GM20431 (cell line): ENCODE measurements around the gene COBLL1.

Experiments used
- in situ Hi-C: fragments of 300-500 bp; cut with MseI, MboI; formaldehyde crosslinking; loops from one replicate; pipeline ENCODE4 v1.15.0; 2020; ENCODE audit warnings: low sequenced_read_pairs; ENCODE audit not compliant: unreplicated experiment

Gene COBLL1

DNA sequence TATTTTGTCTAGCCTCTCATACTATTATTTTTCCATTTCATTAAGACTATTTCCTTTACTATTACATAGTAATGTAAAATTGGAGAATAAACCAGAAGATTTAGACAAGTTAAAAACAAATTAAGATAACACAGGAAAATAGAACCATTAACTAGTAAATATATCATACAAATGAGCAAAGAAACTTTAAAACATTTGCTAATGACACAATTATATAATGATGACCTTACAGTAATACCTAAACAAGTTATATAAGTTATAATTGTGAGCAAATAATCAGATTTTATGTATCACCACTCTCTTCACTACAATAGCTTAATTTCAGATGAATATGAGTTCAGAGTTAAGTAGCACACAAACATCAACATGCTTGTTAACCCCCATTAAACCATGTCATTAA, 147.8 kb downstream of the COBLL1 start:
- in situ Hi-C loops: no loop called here

DNA sequence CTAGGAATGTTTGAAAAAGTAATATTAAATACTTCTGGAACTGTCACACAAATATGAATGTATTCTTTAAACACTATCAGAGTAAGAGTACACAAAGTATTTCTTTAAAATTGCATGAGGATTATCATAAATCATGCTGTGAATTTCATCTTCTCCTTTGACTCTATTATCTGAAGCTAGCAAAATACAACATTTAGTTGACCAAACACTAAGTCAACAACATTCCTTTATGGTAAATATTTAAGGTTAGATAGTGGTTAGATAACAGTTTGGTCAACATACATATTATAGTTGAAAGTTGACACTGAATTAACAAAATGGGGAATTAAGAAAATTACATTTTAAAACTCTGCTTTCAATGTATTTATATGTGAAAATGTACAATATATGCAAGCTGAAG, 148.2 kb downstream of the COBLL1 start:
- in situ Hi-C loops: no loop called here

DNA sequence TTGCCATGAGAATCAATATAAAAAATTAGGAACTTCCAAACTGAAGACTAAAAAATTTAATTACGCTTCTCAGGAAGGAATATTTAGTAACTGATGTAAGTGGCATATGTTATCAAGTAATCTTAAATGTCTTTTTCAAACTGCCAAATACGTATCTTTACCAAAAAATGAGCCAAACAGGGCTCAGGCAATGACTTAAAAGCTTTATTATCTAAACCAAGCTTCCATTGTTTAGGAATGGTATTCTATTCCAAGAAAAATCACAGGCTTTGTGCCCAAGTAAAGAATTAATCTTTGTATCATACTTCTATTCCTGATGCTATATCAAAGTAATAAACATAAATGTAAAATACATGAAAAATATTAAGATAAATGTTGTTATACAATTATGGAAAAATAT, 148.7 kb downstream of the COBLL1 start:
- in situ Hi-C loops: no loop called here

DNA sequence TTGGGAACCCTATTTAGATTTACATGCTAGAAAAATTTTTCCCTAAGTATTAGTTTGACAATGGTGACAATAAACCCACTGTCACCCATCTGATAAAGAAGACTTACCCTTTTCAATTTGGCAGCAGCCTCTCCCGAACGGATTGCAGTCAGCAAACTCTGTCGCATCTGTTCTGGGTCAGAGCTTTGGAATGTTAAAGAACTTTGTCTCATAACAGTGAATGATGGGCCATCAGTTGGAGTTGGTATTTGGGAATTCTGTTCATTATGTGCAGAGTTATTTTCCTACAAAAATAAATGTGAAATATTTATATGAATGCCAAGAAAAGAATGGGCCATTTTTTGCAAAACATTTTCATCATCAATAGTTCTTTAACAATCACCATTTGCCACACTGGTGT, 149.5 kb downstream of the COBLL1 start:
- in situ Hi-C loops: no loop called here

DNA sequence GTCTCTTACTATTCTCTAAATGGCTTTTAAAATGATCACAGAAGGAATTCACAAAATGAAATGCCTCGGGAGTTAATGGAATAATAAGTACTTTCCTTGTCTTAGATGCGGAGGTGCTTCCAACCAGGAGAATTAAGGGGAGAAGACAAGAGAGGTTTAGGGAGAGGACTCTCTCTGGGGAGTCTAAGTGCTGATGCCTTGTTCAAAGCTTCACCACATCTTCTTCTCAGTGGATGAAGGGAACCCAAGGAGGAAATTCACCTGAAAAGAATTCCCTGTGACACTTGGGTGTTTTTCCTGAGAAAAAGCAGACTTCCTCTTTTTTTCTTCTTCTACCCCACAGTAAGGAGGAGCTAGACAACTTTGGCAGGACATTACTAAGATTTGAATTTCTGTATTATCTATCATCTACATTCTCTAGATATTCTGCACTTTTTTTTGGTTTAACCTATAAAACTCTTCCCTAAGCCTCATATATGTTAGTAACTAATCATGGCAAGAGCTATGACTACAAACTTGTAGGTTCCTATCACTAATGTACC, 150.2 kb downstream of the COBLL1 start:
- in situ Hi-C loops: no loop called here

DNA sequence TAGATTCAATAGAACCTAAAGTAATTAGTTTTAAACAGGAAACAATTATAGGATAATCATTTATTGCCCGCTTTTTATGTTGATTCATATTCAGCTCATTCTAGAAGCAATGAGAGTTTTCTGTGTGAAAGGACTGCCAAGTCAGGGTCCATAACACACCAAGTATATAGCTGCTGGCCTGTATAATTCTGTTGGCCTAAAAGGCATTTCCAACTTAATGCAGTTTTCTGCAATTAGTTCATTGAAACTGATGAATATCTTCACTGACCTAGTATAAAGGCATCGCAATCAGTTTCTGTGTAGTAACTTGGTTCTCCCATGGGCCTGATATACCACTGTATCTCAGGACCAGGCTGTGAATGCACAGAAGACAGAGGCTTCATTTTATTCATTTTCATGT, 151.3 kb downstream of the COBLL1 start:
- in situ Hi-C loops: no loop called here

DNA sequence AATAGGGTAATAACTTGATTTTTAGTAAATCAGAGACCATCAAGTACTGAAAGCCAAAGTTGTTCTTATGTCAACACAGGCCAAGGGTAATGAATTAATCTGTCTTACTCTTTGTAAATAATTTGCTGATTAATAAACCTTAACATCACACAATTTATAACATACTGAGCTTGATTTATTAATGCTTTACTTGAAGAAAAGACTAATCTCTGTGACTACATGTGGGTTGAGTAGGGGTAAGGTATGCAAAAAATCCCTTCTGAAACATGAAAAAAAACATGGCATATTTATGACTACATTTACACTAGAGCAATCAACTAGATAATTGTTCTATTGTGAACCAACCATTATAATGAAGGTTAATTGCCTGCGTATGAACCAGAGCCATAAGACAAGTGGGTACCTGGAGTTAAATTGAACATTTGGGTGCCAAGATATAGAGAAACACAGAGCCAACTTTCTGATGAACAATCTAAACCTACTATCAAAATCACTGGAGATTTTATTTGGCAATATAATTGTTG, 152.7 kb downstream of the COBLL1 start:
- in situ Hi-C loops: no loop called here

DNA sequence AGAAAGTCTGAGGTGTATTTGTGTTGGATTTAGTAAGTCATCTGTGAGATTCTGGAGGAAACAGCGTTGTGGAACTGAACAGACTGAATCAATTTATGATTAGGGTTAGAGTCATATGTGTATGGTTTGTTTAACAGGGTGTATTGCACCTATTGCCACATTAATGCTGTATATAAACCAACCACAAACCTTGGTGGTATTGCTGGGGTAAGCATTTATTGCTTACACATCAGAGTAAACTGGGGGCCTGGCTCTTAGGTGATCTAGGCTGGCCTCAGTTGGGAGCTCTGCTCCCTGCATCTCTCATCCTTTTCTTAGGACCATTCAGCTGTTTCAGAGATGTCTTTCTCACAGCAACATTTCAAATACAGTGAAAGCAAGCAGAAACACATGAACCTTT, 160.6 kb downstream of the COBLL1 start:
- in situ Hi-C loops: no loop called here

DNA sequence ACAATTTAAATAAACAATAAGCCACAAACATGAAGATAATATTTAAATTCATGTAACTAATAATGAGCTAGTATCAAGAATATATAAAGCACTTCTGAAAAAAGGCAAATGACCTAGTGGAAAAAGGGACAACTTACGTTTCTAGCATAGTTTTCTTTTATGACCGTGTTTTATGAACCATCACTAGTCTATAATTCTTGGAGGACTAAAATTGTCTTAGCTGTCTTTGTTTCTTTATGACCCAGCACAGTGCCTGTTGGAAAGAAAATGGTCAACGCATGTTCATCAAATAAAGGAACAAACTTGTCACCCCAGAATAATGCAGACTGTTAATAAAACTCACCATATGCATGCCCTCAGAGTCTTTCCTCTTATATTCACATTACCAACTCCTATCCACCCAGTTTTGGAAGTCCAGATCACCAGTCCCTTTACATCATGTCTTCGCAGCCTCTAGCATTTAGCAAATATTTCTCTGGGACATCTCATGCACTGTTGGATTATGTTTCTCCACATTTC, 162.9 kb downstream of the COBLL1 start:
- in situ Hi-C loops: no loop called here

DNA sequence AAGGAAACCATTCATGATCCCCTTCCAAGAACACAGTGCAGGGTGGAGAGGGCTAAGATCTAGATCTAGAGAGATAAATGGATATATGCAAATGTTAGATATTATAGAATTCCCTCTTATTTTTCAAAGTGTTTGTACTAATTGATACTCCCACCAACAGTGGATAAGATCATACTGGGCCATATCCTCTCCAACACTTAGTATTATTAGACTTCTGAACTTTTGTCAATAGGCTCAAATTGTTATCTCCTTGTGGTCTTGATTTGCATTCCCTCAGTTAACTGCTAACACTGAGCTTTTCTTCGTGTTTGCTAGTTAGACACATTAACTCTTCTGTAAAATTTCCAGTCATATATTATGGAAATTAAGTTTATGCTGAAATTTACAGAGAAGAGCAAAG, 163.9 kb downstream of the COBLL1 start:
- in situ Hi-C loops: no loop called here

DNA sequence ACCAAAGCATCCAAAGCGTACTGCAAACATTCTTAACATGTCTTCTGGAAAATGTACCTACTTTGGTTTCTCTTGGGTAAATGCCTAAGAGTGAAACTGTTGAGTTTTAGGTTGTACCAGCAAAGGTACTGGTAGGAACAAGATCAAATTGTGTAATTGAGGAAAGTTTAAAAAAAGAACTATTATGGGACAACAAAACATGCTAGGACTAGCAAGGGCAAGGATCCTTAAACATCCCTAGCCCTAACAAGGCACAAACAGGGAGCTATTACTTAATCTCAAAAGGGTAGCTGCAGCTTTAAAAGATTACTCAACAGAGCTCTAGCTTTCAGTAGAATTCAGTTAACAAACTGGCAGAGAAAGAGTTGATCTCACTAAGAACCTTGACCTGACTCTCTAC, 164.4 kb downstream of the COBLL1 start:
- in situ Hi-C loops: no loop called here

DNA sequence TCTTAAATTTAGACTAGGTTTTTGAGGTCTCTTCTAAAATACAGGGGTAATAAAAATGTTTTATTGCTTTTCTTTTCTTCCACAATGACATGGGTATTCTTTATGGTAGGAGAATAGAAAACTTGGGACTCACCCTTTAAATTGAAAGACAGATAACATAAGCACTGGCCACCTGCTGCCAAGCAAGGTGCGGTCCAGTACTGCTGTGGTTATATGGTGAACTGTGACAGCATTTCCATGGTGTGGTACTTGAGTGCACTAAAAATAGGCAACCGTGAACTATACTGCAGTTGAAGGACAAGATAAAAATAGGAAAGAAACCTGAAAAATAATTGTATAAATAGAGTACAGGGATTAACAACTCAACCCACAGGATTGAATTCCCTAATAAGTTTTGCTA, 165.9 kb downstream of the COBLL1 start:
- in situ Hi-C loops: no loop called here

DNA sequence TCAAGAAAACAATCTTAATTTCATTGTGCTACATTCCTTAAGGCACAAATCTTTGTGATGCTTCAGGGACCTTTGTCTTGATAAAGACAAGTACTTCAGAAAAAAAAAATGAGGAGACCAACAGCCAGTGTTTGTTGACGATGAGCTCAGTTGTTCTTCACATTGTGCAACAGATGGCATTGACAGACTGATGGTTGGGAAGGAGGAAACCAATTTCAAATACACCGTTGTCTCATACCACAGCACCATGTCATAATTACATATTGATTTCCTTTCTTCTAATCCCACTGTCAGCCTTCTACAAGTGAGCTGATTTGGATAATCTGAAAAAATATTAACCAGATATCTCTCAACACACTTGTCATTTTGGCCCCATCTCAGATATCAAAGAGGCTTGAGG, 166.6 kb downstream of the COBLL1 start:
- in situ Hi-C loops: no loop called here

DNA sequence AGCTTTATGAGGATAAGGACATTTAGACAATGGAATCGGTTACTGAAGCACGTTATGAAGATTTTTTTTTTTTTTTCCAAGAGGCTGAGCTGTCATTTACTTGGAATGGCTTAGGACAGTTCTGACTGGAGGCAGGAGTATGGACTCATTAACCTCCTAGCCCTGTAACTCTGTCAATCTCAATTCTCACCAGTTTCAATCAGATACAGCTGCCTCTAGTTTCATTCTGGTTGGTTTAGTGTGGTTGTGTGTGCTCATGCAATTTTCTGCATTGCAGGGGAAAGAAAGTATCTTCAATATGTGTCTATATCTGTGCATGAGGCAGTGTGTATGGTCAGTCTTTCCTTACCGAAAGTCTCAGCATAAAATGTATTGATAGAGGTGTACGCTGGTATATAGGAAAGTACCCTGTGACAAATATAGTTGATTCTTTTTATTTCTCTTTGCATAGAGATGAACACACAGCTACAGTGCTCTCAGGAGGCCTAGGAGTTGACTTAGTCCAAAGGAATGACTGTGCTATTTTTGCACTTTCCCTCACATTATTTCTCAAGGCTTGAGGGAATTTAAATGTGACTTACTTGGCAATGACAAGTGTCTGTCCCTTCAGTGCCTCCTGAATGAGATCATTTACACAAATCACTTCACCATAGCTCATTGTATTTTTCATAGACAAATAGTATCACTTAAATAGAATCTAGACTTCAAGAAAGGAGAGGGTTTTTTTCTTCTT, 169.8 kb downstream of the COBLL1 start:
- in situ Hi-C loops: no loop called here

DNA sequence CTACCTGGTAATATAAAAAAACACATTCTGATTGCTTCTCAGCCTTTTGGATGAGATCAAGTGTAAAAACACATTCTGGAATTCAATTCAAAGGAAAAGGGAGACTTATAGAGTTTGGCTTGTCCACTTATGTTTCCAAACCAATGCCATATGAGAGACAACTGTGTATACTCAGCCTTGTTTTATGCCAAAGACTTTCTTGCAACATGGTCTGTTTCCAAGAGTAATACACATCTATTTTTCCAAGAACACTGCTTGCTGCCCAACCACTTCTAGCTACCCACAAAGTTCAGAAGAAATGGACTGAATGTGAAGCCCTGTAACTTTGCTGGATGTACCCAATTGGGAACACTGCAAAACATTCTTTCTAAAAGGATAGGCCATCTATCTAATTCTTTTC, 172.3 kb downstream of the COBLL1 start:
- in situ Hi-C loops: no loop called here

DNA sequence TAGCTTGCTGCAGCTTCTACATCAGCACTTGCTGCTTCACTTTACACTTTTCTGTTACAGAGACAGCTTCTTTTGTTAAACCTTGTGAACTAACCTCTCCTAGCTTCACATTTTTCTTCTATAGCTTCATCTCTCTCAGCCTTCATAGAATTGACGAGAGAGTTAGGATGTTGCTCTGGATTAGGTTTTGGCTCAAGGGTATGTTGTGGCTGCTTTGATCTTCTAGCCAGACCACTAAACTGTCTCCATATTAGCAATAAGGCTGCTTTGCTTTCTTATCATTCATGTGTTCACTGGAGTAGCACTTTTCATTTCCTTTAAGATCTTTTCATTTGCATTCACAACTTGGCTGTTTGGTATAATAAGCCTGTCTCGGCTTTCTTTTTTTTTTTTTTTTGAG, 174.1 kb downstream of the COBLL1 start:
- in situ Hi-C loops: no loop called here

DNA sequence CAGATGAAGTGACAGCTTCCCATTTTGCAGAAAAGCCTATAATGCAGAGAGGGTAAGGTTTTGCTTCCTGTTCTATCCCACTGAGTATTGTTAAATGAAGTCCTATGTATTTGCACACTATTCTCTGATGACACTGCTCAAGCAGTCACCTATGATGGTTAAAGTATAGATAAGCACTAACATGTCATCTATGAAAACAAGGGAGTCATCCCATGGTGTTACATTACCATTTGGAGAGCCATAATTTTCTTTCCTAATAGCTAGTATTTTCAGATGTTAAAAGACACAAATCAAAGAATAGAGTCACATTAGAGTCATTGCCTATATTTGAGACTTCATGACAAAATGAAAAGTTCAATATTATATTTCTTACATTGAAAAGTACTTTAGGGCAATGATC, 177.6 kb downstream of the COBLL1 start:
- in situ Hi-C loops: no loop called here

DNA sequence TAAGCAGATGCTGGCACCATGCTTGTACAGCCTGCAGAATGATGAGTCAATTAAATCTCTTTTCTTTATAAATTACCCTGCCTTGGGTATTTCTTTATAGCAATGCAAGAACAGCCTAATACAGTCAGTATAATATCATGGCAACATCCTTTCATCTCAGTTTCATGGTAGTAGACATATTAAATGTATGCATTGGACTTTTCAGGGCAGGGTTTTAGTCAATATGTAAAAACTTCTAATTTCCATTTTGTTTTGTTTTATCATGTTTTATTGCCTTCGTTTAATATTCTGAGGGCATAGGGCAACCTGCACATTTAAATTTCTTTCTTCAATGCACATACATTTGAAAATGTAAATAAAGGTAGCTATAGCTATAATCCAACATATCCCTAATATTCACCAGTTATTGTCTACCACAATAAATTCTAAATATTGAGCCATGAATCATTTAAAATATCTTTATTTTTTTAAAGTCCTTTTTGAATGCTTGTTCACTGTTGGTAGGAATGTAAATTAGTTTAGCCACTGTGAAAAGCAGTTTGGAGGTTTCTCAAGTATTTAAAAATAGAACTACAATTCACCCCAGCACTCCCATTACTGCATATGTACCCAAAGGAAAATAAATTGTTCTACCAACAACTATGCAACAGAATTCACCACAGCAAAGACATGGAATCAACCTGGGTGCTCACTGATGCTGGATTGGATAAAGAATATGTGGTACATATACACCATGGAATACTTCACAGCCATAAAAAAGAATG, 178.6 kb downstream of the COBLL1 start:
- in situ Hi-C loops: no loop called here

DNA sequence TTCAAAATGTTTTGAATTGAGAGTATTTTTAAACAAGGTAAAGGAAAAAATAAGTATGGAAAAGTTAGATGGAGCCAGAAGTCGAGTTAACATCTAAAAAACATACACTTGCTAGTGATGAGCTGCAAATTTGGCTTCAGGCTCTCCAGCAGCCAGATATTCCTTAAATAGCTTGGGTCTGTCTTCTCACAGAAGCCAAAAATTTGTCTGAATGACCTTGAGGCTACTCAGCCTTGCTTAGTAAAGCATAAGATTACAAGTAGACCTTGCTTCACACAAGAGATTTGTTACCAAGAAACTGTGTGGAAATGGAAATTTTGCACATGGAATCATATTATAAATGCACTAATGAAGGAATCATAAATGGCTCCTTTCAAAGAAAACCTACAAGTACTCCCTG, 179.6 kb downstream of the COBLL1 start:
- in situ Hi-C loops: no loop called here

DNA sequence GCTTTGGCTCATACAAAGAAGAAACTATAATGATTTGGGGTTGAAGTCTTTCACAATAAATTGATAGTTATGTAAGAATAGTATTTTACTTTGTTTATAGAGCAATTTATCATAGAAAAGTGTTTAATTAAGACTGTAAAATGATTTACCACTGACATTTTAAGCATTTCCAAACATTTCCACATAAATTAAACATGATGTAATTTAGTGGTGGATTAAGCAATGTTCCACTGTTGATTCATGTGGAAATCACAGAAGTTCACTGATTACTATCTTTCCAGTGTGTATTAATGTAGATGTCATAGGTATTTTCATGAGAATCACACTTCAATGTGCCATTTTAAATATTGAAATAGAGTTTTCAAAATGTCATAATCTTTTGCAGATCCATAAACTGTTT, 180.3 kb downstream of the COBLL1 start:
- in situ Hi-C loops: no loop called here

DNA sequence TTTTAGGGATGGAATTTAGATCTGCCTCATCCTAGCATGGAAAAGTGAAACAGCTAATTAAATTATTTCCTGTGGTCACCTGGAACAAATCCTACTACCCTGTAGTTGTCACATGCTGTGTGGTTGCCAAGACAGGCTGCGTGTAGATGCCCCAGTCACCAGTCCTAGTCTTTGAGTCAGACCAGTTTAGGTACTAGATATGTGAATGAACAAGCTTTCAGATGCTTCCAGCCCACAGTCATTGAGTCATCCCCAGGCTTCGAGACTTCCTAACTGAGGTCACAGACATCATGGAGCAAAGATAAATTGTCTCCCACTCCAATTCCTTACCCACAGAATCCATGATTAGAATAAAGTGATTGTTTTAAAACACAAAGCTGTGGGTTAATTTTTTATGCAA, 184.5 kb downstream of the COBLL1 start:
- in situ Hi-C loops: no loop called here
